NT2/D1 (cell line): ENCODE measurements around the gene CRLF1.

Experiments used
- DNase-seq: peaks from one replicate; pipeline ENCODE4 v3.0.0-alpha.2; 2011; ENCODE audit warnings: low read depth, low spot score
- H3K27me3 ChIP-seq: 2 replicates; pipeline ENCODE4 v1.6.0; 2011; ENCODE audit warnings: mild to moderate bottlenecking; ENCODE audit not compliant: insufficient read length, insufficient read depth
- H3K36me3 ChIP-seq: 2 replicates; pipeline ENCODE4 v1.6.1; 2011; ENCODE audit warnings: mild to moderate bottlenecking, low read length, mixed read lengths; ENCODE audit not compliant: insufficient read depth, insufficient read length
- H3K4me1 ChIP-seq: 2 replicates; pipeline ENCODE4 v1.5.1; 2011; ENCODE audit not compliant: insufficient read depth, insufficient read length
- H3K4me3 ChIP-seq: 2 replicates; pipeline ENCODE4 v1.5.1; 2011; ENCODE audit warnings: low read depth; ENCODE audit not compliant: insufficient read length
- H3K9ac ChIP-seq: 2 replicates; pipeline ENCODE4 v1.6.0; 2011; ENCODE audit warnings: low read depth; ENCODE audit not compliant: insufficient read length
- H3K9me3 ChIP-seq: 2 replicates; pipeline ENCODE4 v1.5.1; 2011; ENCODE audit warnings: mild to moderate bottlenecking, low read length; ENCODE audit not compliant: insufficient read depth
- SUZ12 ChIP-seq: IDR thresholded peaks from 2 replicates; pipeline ENCODE4 v1.6.1; 2011; ENCODE audit not compliant: insufficient read length, insufficient read depth; ENCODE audit errors: extremely low read depth
- YY1 ChIP-seq: IDR thresholded peaks from 2 replicates; pipeline ENCODE4 v1.6.1; 2011; ENCODE audit not compliant: insufficient read length, insufficient read depth
- ZNF274 ChIP-seq: IDR thresholded peaks from 2 replicates; pipeline ENCODE4 v1.6.1; 2011; ENCODE audit warnings: mild to moderate bottlenecking, low read depth, low read length

Gene CRLF1

GRCh38 chr19:18591735-18592385 lies 14.7 kb downstream of the CRLF1 start:
- H3K4me1 ChIP-seq, result peaks cover 22% of the 10 kb centered on the region
- no peak overlapping the region for H3K9ac ChIP-seq
- H3K9me3 ChIP-seq, result peaks cover 2% of the 10 kb centered on the region; the same call in 1 of the 2 replicates
- H3K4me3 ChIP-seq, result no peak overlapping the region
- TF ChIP-seq YY1 (no peak), SUZ12 (no peak), ZNF274 (no peak)
- H3K36me3 ChIP-seq, result peaks cover 16% of the 10 kb centered on the region
- DNase-seq, result no peak
- H3K27me3 ChIP-seq, result no peaks in the 10 kb centered on the region

- no peaks in the 10 kb centered on the region for H3K27me3 ChIP-seq
- peaks cover 16% of the 10 kb centered on the region for H3K36me3 ChIP-seq
- peaks cover 16% of the 10 kb centered on the region for H3K4me1 ChIP-seq
- peaks cover 4% of the 10 kb centered on the region; the same call in 1 of the 2 replicates for H3K9me3 ChIP-seq
- peak; percentile 89 for DNase-seq
- H3K4me3 ChIP-seq, result peak overlapping the region; percentile 95
- TF ChIP-seq YY1 (no peak), ZNF274 (no peak), SUZ12 (no peak)
- H3K9ac ChIP-seq, result peak overlapping the region; percentile 97
These were observed 16.0 kb downstream of the CRLF1 start for GRCh38 chr19:18590273-18591272.

GRCh38 chr19:18589380-18590272 lies 17.0 kb downstream of the CRLF1 start:
- Histone ChIP-seq H3K9ac (peak overlapping the region; percentile 97), H3K36me3 (peaks cover 16% of the 10 kb centered on the region), H3K9me3 (peaks cover 4% of the 10 kb centered on the region; the same call in 1 of the 2 replicates), H3K4me1 (peaks cover 15% of the 10 kb centered on the region), H3K27me3 (no peaks in the 10 kb centered on the region), H3K4me3 (peak overlapping the region; percentile 95)
- no peak for TF ChIP-seq ZNF274
- TF ChIP-seq YY1, result no peak
- TF ChIP-seq SUZ12, result no peak
- peak; percentile 57 for DNase-seq

GRCh38 chr19:18588611-18589379 lies 17.8 kb downstream of the CRLF1 start, which contains the start of gene REX1BD:
REX1BD (plus strand) TSS chr19:18588798; CDS start chr19:18588802, 4 bp downstream.
- TF ChIP-seq SUZ12 (no peak), YY1 (no peak), ZNF274 (no peak)

GRCh38 chr19:18587962-18588610 lies 18.5 kb downstream of the CRLF1 start:
- TF ChIP-seq YY1, result no peak
- TF ChIP-seq SUZ12, result no peak
- no peak for TF ChIP-seq ZNF274
- peaks cover 9% of the 10 kb centered on the region for H3K4me1 ChIP-seq
- peak overlapping the region; percentile 95 for H3K4me3 ChIP-seq
- H3K9ac ChIP-seq, result peak overlapping the region; percentile 97
- H3K9me3 ChIP-seq, result peaks cover 4% of the 10 kb centered on the region; the same call in 1 of the 2 replicates
- no peaks in the 10 kb centered on the region for H3K27me3 ChIP-seq
- H3K36me3 ChIP-seq, result peaks cover 14% of the 10 kb centered on the region
- no peak for DNase-seq

More at GRCh38 chr19:18588611-18589379, 17.8 kb downstream of the CRLF1 start, which contains the start of gene REX1BD:
- Histone ChIP-seq H3K27me3 (no peaks in the 10 kb centered on the region), H3K9ac (peak within 1 kb of the TSS; percentile 97), H3K36me3 (peaks cover 16% of the 10 kb centered on the region), H3K4me3 (peak within 1 kb of the TSS; percentile 95), H3K9me3 (peaks cover 4% of the 10 kb centered on the region; the same call in 1 of the 2 replicates), H3K4me1 (peaks cover 15% of the 10 kb centered on the region)
- peak; percentile 68 for DNase-seq

- Histone ChIP-seq H3K36me3 (peaks cover 13% of the 10 kb centered on the region), H3K9me3 (peaks cover 4% of the 10 kb centered on the region; the same call in 1 of the 2 replicates), H3K4me1 (peaks cover 9% of the 10 kb centered on the region), H3K9ac (peak overlapping the region; percentile 97), H3K27me3 (no peaks in the 10 kb centered on the region), H3K4me3 (peak overlapping the region; percentile 95)
- DNase-seq, result no peak
- TF ChIP-seq YY1, result no peak
- TF ChIP-seq SUZ12, result no peak
- no peak for TF ChIP-seq ZNF274
These were observed 19.0 kb downstream of the CRLF1 start for GRCh38 chr19:18587561-18587960.
